ENCODE measurements around the gene REXO2.

The REXO2 gene

DNA sequence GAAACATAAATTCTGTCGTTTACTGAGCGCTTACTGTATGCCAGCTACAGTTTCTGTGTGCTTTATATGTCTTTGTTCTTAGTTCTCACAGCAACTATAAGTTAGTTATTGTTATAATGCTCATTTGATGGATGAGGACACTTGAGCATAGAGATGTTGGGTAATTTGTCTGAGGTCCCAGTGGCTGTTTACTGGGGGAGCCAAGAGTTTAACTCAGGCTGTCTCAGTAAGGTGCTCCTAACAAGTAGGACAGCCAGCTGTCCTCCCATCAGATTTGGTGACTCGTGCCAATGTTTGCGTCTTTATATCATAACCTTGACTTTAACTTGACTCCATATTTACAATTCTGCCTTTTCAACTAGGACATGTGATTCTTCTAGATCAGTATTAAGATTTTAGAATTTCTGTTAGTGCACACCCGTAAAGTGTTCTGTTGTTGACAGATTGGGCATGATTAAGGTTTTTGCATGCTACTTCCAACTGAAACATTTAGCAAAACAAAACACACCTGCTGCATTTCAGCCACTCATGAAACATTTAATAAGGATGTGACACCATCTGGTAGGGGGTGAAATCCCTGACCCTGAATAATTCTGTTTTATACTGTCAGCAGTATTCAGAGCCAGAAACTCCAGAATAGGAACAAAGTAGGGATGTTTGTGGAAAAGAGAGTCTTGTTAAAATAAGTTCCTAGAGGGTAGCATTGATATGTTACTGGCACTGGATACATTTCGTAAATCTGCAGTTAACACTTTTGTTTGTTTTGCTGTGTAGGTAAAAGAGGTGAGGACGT lies 1.9 kb downstream of the REXO2 start:
- DNase-seq: no peak

DNA sequence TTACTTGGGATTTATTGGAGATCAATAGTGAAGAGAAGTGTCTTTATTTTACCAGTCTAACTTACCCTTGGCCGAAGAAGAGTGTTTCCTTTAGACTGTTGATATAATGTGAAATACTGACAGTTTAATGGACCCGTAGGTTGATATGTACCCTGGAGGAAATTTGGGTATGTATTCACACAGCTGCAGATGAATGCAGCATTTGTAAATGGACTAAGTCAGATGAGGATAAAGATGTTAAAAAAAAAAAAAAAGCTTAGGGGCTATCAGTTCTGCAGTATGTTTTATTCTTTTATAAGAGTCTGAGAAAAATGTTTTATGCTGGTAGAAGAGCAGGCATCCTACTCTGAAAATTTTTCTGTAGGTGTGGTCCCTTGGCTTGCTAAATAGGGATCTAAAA lies 2.7 kb downstream of the REXO2 start:
- DNase-seq: no peak

DNA sequence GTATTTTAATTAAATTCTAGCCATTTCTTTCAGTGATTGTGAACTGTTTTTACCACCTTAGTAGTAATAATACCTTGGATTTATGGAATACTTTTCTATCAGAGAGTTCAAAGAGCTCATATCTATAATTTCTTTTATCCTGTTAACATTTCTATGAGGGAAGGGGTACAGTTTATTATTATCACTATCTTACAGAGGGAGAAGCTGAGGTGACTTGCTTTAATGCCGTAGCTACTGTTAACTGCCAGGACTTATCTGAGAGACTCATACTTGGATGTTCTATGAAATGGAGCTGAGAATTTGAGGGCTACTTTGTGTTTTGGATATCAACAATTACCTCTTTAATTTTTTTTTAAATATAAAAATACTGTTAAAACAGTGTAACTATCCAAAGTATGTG lies 3.3 kb downstream of the REXO2 start:
- no peak for DNase-seq

DNA sequence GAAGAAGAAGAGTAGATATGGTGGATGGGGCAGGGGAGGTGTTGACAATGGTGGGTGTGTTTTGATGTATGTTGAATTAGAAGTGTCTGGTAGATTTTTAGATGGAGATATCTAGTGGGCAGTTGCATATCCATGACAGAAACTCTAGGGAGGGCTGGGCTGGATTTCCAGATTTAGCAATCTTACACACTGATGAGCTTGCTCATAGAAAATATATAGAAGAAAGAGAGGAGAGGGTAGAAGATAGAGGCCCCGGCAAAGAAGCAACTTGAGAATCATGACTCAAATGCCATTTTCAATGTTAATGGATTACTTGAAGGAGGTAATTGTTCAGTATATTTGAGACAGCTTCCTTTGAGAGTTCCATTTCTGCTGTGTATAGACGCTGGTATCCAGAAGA lies 8.2 kb downstream of the REXO2 start:
- no peak for DNase-seq

DNA sequence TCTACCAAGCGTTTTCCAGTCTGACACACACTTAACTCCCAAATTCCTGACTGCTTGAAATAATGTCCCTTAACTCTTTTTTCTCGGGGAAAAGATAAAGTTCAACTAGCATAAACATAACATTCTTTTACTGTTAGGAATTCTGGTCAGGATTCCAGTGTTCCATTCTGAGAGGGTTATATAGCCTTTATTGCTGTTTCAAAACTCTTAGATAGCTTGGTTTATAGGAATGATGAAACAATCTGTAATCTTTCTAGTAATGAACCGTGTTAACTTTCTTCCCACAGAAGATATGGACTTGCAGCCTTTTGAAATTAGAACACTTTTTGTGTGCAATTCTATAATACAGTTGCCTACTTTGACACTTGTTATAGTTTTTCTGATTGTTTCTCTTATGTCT lies 8.6 kb downstream of the REXO2 start:
- DNase-seq: no peak

DNA sequence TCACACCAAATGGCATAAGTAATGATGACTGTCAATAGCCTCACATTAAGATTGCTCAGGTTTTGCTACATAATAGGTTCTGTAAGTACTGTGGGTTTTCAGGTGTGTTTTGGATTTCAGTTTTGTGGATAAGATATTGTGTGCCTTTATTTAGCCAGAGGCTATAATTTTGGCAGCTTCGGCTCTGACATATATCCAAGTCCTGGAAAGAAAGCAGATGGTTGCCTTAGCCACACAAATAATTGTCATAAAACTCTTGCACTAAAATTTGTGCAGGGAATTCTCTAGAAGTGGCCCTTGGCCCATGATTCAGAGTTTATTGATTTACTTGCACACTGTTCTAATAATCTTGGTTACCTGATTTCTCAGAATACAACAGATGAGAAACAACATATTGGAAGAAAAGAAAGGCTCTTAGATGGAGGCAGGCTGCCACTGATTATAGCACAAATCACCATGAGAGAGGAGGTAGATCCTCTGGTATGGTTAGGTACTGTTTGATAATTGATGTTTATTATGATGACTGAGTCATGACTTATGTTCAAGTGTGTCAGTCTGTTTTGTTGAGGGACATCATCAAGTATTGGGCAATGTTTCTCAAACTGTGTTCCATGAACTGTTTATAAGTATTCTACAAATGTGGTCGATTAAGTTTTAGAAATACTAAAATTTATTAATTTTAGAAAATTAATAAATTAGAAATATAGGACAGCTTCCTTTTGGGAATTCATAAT lies 9.6 kb downstream of the REXO2 start:
- no peak for DNase-seq

DNA sequence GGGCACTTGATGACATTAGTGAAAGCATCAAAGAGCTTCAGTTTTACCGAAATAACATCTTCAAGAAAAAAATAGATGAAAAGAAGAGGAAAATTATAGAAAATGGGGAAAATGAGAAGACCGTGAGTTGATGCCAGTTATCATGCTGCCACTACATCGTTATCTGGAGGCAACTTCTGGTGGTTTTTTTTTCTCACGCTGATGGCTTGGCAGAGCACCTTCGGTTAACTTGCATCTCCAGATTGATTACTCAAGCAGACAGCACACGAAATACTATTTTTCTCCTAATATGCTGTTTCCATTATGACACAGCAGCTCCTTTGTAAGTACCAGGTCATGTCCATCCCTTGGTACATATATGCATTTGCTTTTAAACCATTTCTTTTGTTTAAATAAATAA lies 10.6 kb downstream of the REXO2 start:
- DNase-seq: no peak

DNA sequence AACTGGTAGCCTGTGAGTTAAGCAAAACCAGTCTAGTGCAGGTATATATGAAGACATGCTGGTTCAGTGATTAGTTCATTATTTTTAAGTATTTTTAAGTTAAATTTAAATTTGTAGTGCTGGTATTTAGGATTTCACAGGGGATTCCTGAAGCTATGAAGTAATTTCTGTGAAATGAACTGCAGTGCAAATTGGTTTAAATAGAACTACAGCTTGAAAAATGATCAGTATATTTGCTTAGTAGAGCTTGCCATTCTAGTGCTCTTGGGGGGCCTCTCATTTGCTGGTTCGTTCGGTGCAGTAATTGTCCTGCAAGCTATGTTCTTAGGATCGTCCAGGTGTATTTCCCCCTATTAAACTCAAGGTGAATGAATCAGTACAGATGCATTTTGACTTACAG lies 13.1 kb downstream of the REXO2 start:
- no peak for DNase-seq

DNA sequence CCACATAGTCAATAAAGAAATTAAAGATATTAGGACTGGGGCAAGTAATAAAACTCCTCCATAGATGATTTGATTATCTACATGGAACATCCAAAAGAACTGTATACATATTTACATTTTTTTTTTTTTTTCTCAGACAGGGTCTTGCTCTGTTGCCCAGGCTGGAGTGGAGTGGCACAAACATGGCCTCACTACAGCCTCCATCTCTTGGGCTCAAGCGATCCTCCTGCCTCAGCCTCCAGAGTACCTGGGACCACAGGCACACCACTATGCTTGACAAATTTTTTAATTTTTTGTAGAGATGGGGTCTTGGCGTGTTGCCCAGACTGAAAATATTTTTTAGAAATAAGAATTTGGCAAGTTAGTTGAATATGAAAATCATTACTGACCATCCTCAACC lies 24.7 kb downstream of the REXO2 start:
- DNase-seq: no peak

DNA sequence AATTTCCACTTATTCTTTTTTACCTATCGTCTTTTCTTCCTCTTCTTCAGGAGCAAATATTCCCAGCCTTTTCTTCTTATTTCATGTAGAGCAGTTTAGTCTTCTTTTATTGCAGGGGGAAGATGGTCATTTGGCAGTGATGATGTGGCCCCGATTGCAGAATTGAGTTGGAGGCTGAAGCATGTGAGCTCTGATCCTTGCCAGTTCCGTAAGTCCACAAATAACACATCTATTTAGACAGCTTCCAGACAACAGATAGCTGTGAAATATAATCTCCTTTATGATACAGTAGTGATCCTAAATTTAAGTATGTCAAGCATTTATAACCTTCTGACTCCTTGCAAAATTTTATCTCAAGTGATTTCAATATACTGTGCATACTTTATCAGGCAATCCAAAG lies 27.5 kb downstream of the REXO2 start:
- no peak for DNase-seq

DNA sequence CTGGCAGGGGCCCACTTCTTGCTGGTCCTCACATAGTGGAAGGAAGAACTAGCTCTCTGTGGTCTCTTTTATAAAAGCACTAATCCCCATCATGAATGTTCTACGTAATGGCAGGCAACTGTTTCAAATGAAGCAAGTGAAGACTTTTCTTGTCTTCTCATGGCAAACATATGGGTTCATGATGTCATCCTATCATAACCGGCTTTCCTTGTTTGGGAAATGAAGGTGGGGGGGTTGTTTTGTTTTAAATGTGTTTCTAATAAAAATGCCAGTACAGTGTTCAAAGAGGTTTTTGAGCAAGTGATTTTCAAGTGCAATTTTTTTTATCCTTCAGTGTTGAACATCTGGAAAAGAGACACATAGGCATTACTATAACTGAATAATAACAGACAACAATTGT lies 33.4 kb downstream of the REXO2 start:
- no peak for DNase-seq

DNA sequence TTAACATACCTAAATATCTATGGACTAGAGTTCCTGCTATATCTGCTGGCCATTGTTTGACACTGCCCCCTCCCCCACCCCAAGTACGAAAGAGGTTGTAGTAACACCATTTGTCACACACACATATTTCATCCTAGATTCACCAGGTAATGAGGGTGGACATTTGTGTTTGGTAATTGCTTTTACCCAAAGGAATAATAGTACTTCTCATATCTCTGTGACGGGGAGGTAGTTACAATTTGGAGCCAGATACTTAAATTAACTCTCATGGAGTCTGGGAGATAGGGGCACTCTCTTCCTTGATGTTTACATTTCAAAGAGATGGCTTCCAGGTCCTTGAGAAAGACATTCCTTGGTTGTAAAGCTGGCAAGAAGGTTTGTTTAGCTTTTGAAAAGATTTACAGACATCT lies 38.7 kb downstream of the REXO2 start:
- no peak for DNase-seq

DNA sequence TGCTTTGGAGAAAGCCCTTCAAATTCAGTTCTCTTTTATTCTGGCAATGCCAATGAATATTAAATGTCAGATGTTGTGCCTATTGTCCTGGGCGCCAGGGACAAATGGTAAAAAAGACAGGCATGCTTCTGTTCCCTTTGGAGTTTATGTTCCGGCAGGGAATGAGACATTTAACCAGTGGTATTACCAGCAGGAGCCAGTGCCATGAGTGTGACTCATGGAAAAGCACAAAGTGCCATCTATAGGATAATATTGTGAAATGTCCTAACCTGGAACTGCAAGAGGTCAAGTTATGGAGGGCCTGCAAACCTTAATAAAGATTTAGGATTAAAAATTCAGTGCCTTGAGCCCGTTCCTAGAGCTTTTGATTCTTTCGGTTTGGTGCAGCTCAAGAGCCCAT lies 39.5 kb downstream of the REXO2 start:
- DNase-seq: no peak

DNA sequence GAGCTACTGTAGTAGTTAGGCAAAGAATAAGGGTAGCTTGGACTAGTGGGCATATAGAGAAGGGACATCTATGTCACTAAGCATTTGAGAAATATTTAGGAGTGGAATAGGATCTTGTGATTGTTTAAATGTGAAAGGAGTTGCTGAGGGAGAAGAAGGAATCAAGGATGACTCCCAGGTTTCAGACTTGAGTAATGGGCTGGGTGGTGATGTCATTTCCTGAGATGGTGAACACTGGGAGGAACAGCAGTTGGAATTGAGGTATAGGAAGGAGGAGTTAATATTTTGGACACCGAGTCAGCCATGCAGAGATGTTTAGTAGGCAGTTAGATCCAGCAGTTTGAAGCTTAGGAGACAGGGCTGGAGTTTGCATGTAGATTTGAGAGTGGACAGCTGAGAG lies 40.1 kb downstream of the REXO2 start:
- DNase-seq: no peak

DNA sequence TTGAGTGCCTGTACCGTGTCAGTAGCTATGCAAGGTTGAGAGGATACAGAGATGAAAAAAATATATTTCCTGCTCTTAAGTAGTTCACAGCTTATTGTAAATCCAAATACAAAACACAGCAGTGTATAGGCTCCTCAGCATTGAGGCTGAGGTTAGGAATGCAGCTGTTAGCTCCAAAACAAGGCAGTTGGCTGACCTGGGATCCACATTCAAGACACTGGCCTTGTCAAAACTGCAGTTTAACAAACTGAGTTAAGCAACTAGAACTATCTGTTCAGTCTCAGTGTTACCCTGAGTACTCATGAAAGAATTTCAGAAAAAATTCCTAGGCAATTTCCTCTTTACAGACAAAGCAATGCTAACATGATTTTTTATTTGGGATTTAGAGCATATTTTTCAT lies 42.8 kb downstream of the REXO2 start:
- no peak for DNase-seq

DNA sequence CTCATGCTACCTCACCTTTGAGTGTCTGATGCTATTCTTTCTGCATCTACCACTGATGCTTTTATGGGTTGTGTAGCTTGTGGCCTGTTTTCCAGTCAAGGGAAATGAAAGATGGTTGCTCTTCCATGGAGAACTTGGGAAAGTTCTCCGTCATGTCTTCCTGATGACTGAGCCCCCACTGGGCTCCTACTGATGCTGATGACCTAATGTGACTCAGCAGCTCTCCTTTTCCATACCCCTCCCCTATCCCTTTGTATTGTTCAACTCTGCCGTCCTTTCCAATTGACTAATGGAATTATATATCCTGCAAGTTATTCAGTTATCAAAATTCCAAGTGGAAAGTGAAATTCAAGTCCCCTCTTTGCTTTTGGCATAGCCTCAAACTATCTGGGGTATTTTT lies 44.7 kb downstream of the REXO2 start:
- no peak for DNase-seq

DNA sequence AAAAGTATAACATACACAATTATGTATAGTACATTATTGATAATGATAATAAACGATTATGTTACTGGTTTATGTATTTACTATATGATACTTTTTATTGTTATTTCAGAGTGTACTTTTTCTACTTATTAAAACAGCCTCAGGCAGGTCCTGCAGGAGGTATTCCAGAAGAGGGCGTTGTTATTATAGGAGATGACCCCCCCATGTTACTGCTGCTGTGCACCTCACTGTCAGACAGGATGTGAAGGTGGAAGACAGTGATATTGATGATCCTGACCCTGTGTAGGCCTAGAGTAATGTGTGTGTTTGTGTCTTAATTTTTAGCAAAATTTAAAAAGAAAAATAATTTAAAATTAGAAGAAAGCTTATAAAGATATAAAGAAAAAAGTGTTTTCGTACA lies 57.6 kb downstream of the REXO2 start:
- DNase-seq: no peak

DNA sequence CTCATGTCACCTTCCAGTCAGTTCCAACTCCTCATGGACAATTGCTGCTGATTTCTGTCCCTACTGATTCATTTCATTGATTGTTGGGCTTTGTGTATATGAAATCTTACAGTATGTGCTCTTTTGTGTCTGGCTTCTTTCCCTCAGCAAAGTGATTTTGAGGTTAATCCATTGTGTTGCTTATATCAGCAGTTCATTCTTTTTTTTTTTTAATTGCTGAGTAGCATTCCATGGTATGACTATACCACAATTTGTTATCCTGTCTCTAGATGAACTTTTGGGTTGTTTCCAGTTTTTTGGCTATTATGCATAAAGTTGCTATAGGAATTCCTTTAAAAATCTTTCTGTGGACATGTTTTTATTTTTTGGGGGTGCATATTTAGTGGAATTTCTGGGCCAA lies 60.5 kb downstream of the REXO2 start:
- no peak for DNase-seq
